Body of pancreas (tissue), 4 donors: ENCODE results near the gene UBR4. TPM values are rescaled to one million over a fixed set of nuclear protein-coding genes. Genes with fewer than 3 reads are reported as not detected.
A peak's percentile ranks its signal among the peaks of the same experiment; 100 is the strongest.

ENCODE experiments used
- ATAC-seq: fragments of 150-250 bp; one replicate; pipeline ENCODE4 v1.9.1; 2016
- DNase-seq, 4 donors: peaks; one replicate each; pipeline ENCODE4 v3.0.0-alpha.2; 2019
- H3K27ac ChIP-seq, 4 donors: fragments of 200-600 bp; sonication (generic); 1 replicate in 3 of 4; 2 replicates in 1 of 4; pipeline versions ENCODE4 v1.5.1 to v1.6.1; 2016 to 2019; ENCODE audit warnings: mild to moderate bottlenecking in 1 of 4, mixed read lengths in 1 of 4, moderate library complexity in 1 of 4
- H3K27me3 ChIP-seq, 2 donors: fragments of 200-600 bp; sonication (generic); one replicate each; pipeline ENCODE4 v1.6.0; 2016; ENCODE audit warnings: mild to moderate bottlenecking in 1 of 2
- H3K36me3 ChIP-seq, 2 donors: fragments of 200-600 bp; sonication (generic); replicated peaks in 1 of 2; 2 replicates each; pipeline ENCODE4 v1.5.1; 2016; ENCODE audit warnings: low read depth in 2 of 2; ENCODE audit not compliant: insufficient read depth in 1 of 2
- H3K4me1 ChIP-seq: fragments of 200-600 bp; sonication (generic); one replicate; pipeline ENCODE4 v1.6.0; 2016
- H3K4me3 ChIP-seq, 2 donors: fragments of 200-600 bp; sonication (generic); 1 replicate in 1 of 2; 2 replicates in 1 of 2; pipeline ENCODE4 v1.5.1; 2016 to 2019
- H3K9me3 ChIP-seq, 3 donors: fragments of 200-600 bp; sonication (generic); 1 replicate in 2 of 3; 2 replicates in 1 of 3; pipeline ENCODE4 v1.5.1; 2016
- CTCF ChIP-seq, 7 experiments: fragments of 450-650 bp in 4 of 7; fragments of 200-600 bp in 3 of 7; sonication (generic) in 3 of 7; IDR thresholded peaks; one replicate each; pipeline ENCODE4 v1.5.1; 2016 to 2019; ENCODE audit warnings: antibody characterized with exemption in 7 of 7
- POLR2A ChIP-seq, 3 donors: fragments of 450-650 bp; IDR thresholded peaks; one replicate each; pipeline ENCODE4 v1.6.1; 2016; ENCODE audit warnings: antibody characterized with exemption in 3 of 3, mild to moderate bottlenecking in 2 of 3
- WGBS, 2 donors: methylation state at CpG; one replicate each; pipeline ENCODE4 v1.1.5; 2017; 5-methylcytosine and 5-hydroxymethylcytosine counted together
- intact Hi-C: fragments of 100-400 bp; cut with DNase I; formaldehyde crosslinking; loops from one replicate; pipeline ENCODE4 v1.15.1; 2023
- total RNA-seq, 2 donors: library from RNA; depleted of rRNA; stranded (reverse); fragments of >200 nt; gene quantifications; one replicate each; pipeline ENCODE4 v1.1.0, GENCODE V29; 2016

The UBR4 gene
- total RNA-seq, 2 donors from 2014 or later: 84.4 to 87.4 TPM

- intact Hi-C loops: no loop called here
- H3K36me3 ChIP-seq: peaks cover 6 to 26% of the 10 kb centered on the region in 2 donors
- 81 to 92% methylated on average over 4 of the region's 4 CpGs for WGBS, 2 donors
These were observed 120.5 kb downstream of the UBR4 start for GRCh38 chr1:19089524-19089923.

DNA sequence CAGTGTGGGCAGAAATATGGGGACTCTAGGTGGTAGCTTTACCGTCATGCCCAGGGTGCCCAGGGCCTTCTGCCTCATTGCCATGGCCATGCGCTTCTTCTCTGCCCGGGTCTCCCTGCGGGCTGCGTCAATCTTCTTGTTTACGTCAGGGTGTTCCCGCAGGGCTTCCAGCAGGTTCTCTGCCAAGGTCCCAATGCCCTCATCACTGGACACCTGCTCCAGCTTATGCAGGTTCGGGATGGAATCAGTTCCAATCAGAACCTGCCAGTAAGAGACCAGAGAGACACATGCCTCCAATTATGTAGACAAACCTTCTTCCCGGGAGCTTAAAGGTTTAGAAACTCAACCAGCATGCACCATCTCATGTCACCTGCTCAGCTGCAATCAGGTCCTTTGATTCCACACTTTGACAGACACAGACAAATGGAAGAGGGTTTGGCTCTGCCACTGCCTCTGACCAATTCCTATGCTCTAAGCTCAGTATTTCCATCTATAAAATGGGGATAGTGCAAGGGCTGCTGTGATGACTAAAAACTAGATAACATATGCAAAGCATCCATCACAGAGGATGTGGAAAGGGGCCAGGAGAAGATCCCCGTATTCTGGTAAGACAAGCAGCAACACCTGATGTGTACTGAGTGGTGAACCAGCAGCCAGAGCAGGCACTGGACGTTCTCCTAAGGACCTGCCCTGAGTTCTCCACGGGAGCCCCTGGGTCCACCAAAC lies 121.2 kb downstream of the UBR4 start:
- no peak for ATAC-seq

More at GRCh38 chr1:19089524-19089923, 120.5 kb downstream of the UBR4 start:
- ATAC-seq: no peak
- no peak overlapping the region for H3K27ac ChIP-seq
- H3K4me1 ChIP-seq: peaks cover 38% of the 10 kb centered on the region
- no peak for DNase-seq
- no peak overlapping the region for H3K4me3 ChIP-seq
- H3K9me3 ChIP-seq: no peaks in the 10 kb centered on the region
- H3K27me3 ChIP-seq: no peaks in the 10 kb centered on the region
- TF ChIP-seq CTCF (IDR thresholded peaks at IDR 0.05) (no peak), POLR2A (IDR thresholded peaks at IDR 0.05) (no peak)

GRCh38 chr1:19087737-19088594 lies 122.1 kb downstream of the UBR4 start:
- no peaks in the 10 kb centered on the region for H3K9me3 ChIP-seq
- H3K4me1 ChIP-seq: peaks cover 44% of the 10 kb centered on the region
- no peak overlapping the region for H3K4me3 ChIP-seq
- 72 to 76% methylated on average over 7 to 9 of the region's 9 CpGs for WGBS, 2 donors
- TF ChIP-seq POLR2A (IDR thresholded peaks at IDR 0.05) (no peak), CTCF (IDR thresholded peaks at IDR 0.05) (no peak)
- intact Hi-C loops: no loop called here
- peaks cover 0 to 19% of the 10 kb centered on the region in 2 donors for H3K36me3 ChIP-seq
- no peak for ATAC-seq
- no peaks in the 10 kb centered on the region for H3K27me3 ChIP-seq
- peak overlapping the region in 2 of 4 donors; percentile 51 to 68 for H3K27ac ChIP-seq
- DNase-seq: peak in 2 of 4 donors; percentile 45 to 48

More for the DNA sequence above, 121.2 kb downstream of the UBR4 start:
- no peak for DNase-seq
- TF ChIP-seq POLR2A (IDR thresholded peaks at IDR 0.05): no peak
- no peak for TF ChIP-seq CTCF (IDR thresholded peaks at IDR 0.05)
- Histone ChIP-seq H3K4me1 (peaks cover 38% of the 10 kb centered on the region), H3K27me3 (no peaks in the 10 kb centered on the region), H3K4me3 (no peak overlapping the region), H3K36me3 (peaks cover 5 to 26% of the 10 kb centered on the region in 2 donors), H3K9me3 (no peaks in the 10 kb centered on the region), H3K27ac (peak overlapping the region in 1 of 4 donors; percentile 68)
- intact Hi-C loops: no loop called here
- 81 to 91% methylated on average over 12 of the region's 12 CpGs for WGBS, 2 donors

DNA sequence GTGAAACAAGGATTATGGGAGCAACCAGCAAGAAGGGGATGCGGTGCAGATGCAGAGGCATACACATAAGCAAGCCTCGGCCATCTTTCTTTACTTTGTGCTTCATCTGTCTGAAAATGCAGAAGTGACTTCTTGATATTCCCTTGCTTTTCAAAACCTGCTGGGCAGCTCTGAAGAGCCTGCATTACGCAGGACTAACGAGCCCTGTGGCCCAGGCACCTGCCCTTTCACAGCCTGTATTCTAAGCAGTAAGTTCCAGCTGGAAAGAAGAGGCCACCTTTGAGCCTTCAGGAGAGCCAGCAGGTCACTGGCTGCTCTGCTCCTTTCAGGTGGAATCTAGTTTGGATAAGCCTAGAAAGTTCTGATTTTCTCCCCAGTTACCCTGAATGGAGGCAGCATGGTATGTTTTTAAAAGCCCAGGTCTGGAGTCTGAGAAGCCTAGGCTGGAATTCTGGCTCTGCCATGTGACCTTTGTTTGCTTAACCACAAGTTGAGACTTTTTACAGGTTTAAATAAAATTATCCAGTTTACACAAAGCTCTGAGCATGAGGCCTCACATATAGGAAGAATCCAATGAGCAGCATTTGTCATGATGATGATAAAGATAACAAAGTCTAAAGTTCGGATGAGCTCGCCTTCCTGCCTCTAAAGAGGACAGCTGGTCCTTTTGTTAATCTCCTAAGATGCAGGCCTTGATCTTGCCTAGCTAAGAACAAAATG lies 122.9 kb downstream of the UBR4 start:
- Histone ChIP-seq H3K4me3 (no peak overlapping the region), H3K9me3 (no peaks in the 10 kb centered on the region), H3K36me3 (peaks cover 4 to 18% of the 10 kb centered on the region in 2 donors), H3K27ac (peak overlapping the region in 3 of 4 donors; percentile 23 to 68 (median 51)), H3K27me3 (no peaks in the 10 kb centered on the region), H3K4me1 (peaks cover 44% of the 10 kb centered on the region)
- intact Hi-C loops: no loop called here
- TF ChIP-seq POLR2A (IDR thresholded peaks at IDR 0.05) (no peak), CTCF (IDR thresholded peaks at IDR 0.05) (no peak)
- no peak for ATAC-seq
- 66 to 74% methylated on average over 6 of the region's 6 CpGs for WGBS, 2 donors
- no peak for DNase-seq
